Testis (tissue), 3 donors: ENCODE measurements around the gene CLEC16A. TPM values are rescaled to one million over a fixed set of nuclear protein-coding genes. Genes with fewer than 3 reads are reported as not detected.

ENCODE experiments used
- DNase-seq: peaks from one replicate; pipeline ENCODE4 v3.0.0-alpha.2; 2019
- H3K27ac ChIP-seq, 2 donors: fragments of 200-600 bp; sonication (generic); one replicate each; pipeline ENCODE4 v1.5.1; 2019
- H3K27me3 ChIP-seq: fragments of 200-600 bp; sonication (generic); one replicate; pipeline ENCODE4 v1.5.1; 2019
- H3K36me3 ChIP-seq: fragments of 200-600 bp; sonication (generic); one replicate; pipeline ENCODE4 v1.5.1; 2017; ENCODE audit warnings: low read depth; ENCODE audit errors: missing control alignments
- H3K4me1 ChIP-seq: fragments of 200-600 bp; sonication (generic); one replicate; pipeline ENCODE4 v1.5.1; 2019
- H3K4me3 ChIP-seq, 2 donors: fragments of 200-600 bp; sonication (generic); one replicate each; pipeline ENCODE4 v1.5.1; 2017 to 2019
- H3K9me3 ChIP-seq: fragments of 200-600 bp; sonication (generic); one replicate; pipeline ENCODE4 v1.5.1; 2017
- CTCF ChIP-seq, 3 experiments: fragments of 450-650 bp in 2 of 3; fragments of 200-600 bp in 1 of 3; sonication (generic) in 1 of 3; IDR thresholded peaks; one replicate each; pipeline ENCODE4 v1.5.1; 2016 to 2019; ENCODE audit warnings: antibody characterized with exemption in 3 of 3, mild to moderate bottlenecking in 2 of 3, moderate library complexity in 1 of 3
- POLR2A ChIP-seq: fragments of 450-650 bp; IDR thresholded peaks from one replicate; pipeline ENCODE4 v1.6.1; 2017; ENCODE audit warnings: antibody characterized with exemption, mild to moderate bottlenecking, moderate library complexity
- whole genome bisulfite sequencing, 2 donors: methylation state at CpG; one replicate each; pipeline ENCODE4 v1.1.5; 2018; 5-methylcytosine and 5-hydroxymethylcytosine counted together
- intact Hi-C: fragments of 100-400 bp; cut with DNase I; formaldehyde crosslinking; loops from one replicate; pipeline ENCODE4 v1.15.1; 2023; ENCODE audit warnings: low total_unique reads
- polyA plus RNA-seq: library from polyadenylated mRNA; stranded (reverse); fragments of 350-450 nt; fragmentation: Illumina TruSeq; extraction: RNeasy Lipid Tissue Mini Kit (QIAGEN cat#74804); gene quantifications from one replicate; pipeline ENCODE4 v1.2.3, GENCODE V29; 2014; ENCODE audit warnings: low read depth, low replicate concordance; ENCODE audit not compliant: insufficient read depth
- total RNA-seq, 2 donors: library from RNA; depleted of rRNA; stranded (reverse); fragments of >200 nt; gene quantifications; one replicate each; pipeline ENCODE4 v1.2.3, GENCODE V29; 2016

CLEC16A gene
- total and polyA plus RNA-seq, 3 donors from 2014 or later, result 93.9 to 126 (median 122) TPM

DNA sequence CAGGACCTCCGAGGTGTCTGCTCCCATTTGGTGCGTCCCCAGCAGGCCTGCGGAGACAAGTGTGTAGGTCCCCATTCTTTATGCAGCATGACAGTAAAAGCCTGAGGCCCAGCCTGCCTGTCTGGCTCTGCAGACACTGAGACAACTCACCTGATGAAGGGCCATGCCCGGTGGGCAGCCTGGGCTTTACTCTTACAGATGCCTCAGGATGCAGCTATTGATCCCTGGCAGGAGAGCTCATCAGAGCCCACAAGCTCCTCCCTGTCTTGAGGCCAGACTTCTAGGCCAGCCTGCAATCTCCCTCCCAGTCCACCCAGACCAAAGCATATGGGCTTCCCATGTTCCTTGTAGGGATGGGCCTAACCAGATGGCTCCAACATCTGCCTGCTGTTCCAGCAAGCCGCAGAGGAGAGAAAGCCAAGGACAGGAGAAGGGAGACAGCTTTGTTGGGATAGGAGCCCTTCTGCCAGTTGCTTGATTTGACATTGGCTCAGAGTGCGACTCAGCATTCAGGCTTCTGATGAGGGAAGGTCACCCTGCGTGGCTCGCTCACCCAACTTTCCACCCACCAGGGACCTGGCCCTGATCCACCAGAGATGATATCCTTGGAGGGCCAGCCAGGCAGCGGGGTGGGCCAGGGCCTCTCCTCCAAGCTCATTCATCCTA, 224.2 kb downstream of the CLEC16A start:
- Histone ChIP-seq H3K4me3 (no peak overlapping the region), H3K27me3 (no peaks in the 10 kb centered on the region), H3K9me3 (no peaks in the 10 kb centered on the region), H3K27ac (no peak overlapping the region), H3K4me1 (no peaks in the 10 kb centered on the region), H3K36me3 (no peaks in the 10 kb centered on the region)
- TF ChIP-seq CTCF (IDR thresholded peaks at IDR 0.05) (no peak), POLR2A (no peak)
- no peak for DNase-seq
- intact Hi-C loops, result no loop called here
- 68% methylated on average over 7 to 9 of the region's 9 CpGs for WGBS, 2 donors

- H3K9me3 ChIP-seq, result no peaks in the 10 kb centered on the region
- no peak for DNase-seq
- WGBS, 2 donors, result 72 to 87% methylated on average over 2 to 4 of the region's 4 CpGs
- no peaks in the 10 kb centered on the region for H3K36me3 ChIP-seq
- no peaks in the 10 kb centered on the region for H3K27me3 ChIP-seq
- TF ChIP-seq CTCF (IDR thresholded peaks at IDR 0.05) (no peak), POLR2A (no peak)
- no peak overlapping the region for H3K27ac ChIP-seq
- H3K4me3 ChIP-seq, result no peak overlapping the region
- intact Hi-C loops, result no loop called here
- H3K4me1 ChIP-seq, result no peaks in the 10 kb centered on the region
Measured at GRCh38 chr16:11169641-11170040, 225.3 kb downstream of the CLEC16A start.

DNA sequence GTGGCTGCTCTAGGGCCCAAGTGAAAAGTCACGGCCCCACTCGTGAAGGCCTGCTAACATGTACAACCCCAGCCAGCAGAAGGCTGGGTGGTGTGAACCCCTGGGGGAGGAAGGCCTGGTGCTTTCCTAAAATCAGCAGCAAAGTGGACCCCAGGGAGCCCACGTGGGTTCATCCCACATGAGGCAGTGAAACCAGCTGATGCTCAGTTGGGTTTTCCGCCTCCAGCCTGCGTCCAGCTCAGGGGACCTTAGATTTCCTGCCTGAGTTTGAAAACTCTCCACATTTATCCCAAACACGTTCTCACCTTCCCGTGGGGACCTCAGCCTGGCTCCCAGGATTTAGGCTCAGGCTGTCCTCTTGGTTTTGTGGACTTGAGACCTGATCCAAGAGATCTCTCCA, 225.8 kb downstream of the CLEC16A start:
- Histone ChIP-seq H3K36me3 (no peaks in the 10 kb centered on the region), H3K27me3 (no peaks in the 10 kb centered on the region), H3K4me1 (no peaks in the 10 kb centered on the region), H3K4me3 (no peak overlapping the region), H3K27ac (no peak overlapping the region), H3K9me3 (no peaks in the 10 kb centered on the region)
- TF ChIP-seq POLR2A (no peak), CTCF (IDR thresholded peaks at IDR 0.05) (no peak)
- 90 to 91% methylated on average over 5 to 7 of the region's 7 CpGs for WGBS, 2 donors
- intact Hi-C loops, result no loop called here
- DNase-seq, result no peak

GRCh38 chr16:11170696-11171447, 226.5 kb downstream of the CLEC16A start:
- Histone ChIP-seq H3K27ac (no peak overlapping the region), H3K36me3 (no peaks in the 10 kb centered on the region), H3K4me3 (no peak overlapping the region), H3K27me3 (no peaks in the 10 kb centered on the region), H3K4me1 (no peaks in the 10 kb centered on the region), H3K9me3 (no peaks in the 10 kb centered on the region)
- WGBS, 2 donors, result 86 to 97% methylated on average over 18 of the region's 19 CpGs
- no peak for DNase-seq
- no peak for TF ChIP-seq POLR2A
- TF ChIP-seq CTCF (IDR thresholded peaks at IDR 0.05), result no peak
- intact Hi-C loops, result no loop called here

DNA sequence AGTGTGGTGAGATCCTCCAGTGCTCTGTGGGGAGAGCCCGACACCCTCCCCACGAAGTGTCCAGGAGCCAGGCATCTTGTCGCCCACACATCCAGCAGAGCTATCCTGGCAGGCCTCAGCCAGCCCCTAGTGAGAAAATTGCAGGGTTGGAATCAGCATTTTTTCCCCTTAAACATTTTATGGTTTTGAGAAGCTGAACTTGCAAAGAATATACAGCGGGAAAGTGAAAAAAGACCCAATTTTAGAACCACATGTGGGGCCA, 227.0 kb downstream of the CLEC16A start:
- no peaks in the 10 kb centered on the region for H3K9me3 ChIP-seq
- TF ChIP-seq POLR2A (no peak), CTCF (IDR thresholded peaks at IDR 0.05) (no peak)
- no peaks in the 10 kb centered on the region for H3K27me3 ChIP-seq
- H3K27ac ChIP-seq, result no peak overlapping the region
- no peak overlapping the region for H3K4me3 ChIP-seq
- no peaks in the 10 kb centered on the region for H3K36me3 ChIP-seq
- WGBS, 2 donors, result 95 to 96% methylated on average over 4 of the region's 4 CpGs
- intact Hi-C loops, result no loop called here
- H3K4me1 ChIP-seq, result no peaks in the 10 kb centered on the region
- DNase-seq, result no peak
